Left renal pelvis (tissue), 4 donors: Measurements from ENCODE around the gene POU6F2. TPM values are rescaled to one million over a fixed set of nuclear protein-coding genes. Genes with fewer than 3 reads are reported as not detected.
A peak's percentile ranks its signal among the peaks of the same experiment; 100 is the strongest.

Experiments used
- DNase-seq, 4 donors: peaks; one replicate each; pipeline ENCODE4 v3.0.0-alpha.2; 2013; ENCODE audit warnings: low read depth in 4 of 4, low spot score in 3 of 4
- polyA plus RNA-seq, 4 donors: library from polyadenylated mRNA; unstranded; fragments of 120-200 nt; gene quantifications; one replicate each; pipeline ENCODE4 v1.2.1, GENCODE V29; 2013; ENCODE audit not compliant: insufficient read length in 4 of 4

The POU6F2 gene
- polyA plus RNA-seq, 4 donors, result 0.03 to 0.33 (median 0.15) TPM

GRCh38 chr7:39069031-39069430 lies 91.3 kb downstream of the POU6F2 start:
- DNase-seq, result no peak

GRCh38 chr7:39069896-39070881 lies 92.5 kb downstream of the POU6F2 start:
- no peak for DNase-seq

DNA sequence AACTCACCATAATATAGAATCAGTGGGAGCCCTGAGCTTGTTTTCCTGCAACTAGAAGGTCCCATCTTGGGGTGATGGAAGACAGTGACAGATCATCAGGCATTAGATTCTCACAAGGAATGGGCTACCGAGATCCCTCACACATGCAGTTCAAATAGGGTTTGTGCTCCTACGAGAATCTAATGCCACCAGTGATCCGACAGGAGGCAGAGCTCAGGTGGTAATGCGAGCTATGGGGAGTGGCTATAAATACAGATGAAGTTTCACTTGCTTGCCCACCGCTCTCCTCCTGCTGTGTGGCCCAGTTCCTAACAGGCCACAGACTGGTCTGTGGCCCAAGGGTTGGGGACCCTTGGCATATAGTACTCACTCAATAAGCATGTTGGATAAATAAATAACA lies 93.4 kb downstream of the POU6F2 start:
- DNase-seq, result no peak

DNA sequence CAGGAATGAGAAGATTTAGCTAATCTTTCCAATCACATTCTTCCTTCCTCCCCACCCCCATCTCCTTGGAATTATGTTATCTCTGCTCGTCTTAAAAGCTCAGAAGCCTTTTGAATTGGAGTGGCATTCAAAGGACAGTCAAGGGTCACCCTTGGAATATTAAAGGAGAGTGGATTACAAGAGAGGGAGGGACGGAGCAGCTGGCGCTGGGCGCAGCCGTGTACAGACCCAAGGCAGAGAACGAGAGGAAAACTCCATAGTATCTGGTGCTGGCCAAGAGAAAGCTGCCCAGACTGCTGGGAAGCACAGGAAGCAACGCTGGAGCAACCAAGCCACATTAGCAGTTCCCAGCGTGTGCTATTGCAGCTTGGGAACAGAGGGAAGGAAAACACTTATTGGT lies 95.7 kb downstream of the POU6F2 start:
- DNase-seq, result no peak

DNA sequence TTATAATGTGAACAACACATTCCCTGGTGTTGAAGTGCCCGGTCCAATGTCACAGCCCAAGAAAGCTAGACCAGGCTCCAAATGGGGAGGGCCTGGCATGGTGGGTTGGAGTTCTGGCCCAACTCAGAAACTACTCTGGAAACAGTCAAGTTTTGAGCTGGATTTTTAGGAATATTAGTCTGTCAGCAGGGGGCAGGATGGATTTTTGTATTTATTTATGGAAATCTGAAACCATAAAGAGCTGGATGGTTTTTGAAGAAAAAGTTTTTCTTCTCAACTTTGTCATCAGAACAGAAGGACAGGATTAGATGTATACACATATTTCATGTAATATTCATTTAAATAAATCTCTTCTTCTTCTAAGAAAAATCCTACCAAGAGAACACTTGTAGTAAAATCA lies 97.5 kb downstream of the POU6F2 start:
- no peak for DNase-seq

DNA sequence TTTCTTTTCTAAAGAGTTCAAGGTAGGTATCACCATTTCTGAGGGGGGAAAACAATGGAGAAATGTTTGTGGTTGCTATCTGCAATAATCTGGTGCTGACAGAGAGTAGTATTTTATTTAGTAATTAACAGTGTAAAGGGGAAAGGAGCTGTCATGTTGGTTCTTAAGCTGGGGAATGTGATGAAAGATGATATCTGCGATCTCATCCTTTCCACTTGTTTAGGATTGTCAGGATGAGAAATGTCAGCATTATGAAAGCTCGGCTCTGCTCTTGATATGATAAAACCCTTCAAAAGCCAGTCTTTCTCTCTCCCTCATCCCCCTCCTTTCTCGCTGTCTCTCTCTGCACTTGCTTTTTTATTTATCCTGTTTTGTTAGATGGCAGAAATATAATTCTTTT lies 106.1 kb downstream of the POU6F2 start:
- no peak for DNase-seq

DNA sequence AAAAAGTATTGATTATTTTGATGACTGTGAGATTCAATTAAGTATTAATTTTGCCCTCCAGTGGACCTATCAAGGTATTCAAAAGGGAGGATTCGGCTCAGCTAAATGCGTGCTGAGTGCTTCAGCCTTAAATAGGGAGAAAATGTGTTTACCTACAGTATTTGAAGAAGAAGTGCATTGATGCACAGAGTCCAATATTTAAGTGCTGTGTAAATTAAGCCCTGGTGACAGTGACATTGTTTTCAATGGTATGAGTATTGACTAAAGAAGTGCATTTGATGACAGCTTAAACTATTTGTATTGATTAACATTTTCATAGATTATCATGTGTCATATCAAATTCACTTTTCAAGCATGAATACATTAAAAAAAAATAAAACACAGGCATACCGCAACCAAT lies 106.6 kb downstream of the POU6F2 start:
- DNase-seq, result no peak

DNA sequence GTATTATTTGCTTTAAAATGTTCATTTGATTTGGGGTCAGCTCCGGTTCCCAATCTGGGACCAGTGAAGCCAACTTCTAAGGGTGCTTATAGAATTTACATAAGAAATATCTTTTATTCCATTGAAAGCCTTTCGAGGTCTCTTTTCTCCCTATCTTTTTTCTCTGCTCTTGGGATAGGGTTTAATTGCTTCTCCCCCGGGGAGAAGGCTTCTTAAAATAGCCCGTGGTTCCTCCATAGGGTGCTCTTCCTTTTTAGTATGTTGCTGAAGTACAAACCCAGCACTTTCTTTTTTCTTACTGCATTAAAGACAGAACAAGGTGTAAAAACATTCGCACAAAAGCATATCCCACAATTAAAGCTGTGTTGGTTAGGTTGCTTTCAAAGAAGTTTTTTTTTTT lies 107.5 kb downstream of the POU6F2 start:
- DNase-seq, result no peak

- peak in 3 of 4 donors; percentile 24 to 51 (median 29) for DNase-seq
Observed at GRCh38 chr7:39085590-39086049, 107.9 kb downstream of the POU6F2 start.

DNA sequence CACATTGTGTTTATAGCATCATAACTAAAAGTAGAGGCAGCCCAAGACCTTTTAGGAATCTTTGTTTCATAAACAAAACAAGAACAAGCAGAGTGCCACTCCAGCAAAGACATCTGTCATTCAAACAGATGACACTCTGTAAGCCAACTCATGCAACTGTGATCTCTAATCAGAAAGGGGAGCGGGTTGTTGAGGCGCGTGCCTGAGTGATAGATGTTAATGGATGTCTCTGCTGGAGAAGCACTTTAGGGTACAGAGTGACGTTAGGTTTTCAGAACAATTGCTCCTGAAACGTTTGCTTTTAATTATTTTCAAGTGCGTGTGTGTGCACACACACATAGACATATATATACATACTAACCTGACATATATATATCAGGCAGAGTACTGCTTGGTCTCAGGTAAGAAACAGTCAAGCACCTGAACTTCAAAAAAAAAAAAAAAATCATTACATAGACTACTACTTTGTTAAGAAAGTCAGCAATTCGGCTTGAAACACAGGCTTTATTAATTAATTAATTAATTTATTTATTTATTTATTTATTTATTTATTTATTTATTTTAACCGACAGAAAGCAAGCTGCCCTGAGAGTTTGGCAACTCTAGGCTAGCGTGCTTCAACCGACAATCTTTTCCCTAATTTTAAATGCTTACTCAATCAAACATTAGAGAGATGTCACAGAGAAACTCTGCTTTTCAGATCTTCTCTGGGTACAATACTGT lies 109.1 kb downstream of the POU6F2 start:
- DNase-seq, result no peak

- no peak for DNase-seq
Observed at GRCh38 chr7:39088730-39089593, 111.3 kb downstream of the POU6F2 start.

- no peak for DNase-seq
Observed at GRCh38 chr7:39091145-39091544, 113.4 kb downstream of the POU6F2 start.

DNA sequence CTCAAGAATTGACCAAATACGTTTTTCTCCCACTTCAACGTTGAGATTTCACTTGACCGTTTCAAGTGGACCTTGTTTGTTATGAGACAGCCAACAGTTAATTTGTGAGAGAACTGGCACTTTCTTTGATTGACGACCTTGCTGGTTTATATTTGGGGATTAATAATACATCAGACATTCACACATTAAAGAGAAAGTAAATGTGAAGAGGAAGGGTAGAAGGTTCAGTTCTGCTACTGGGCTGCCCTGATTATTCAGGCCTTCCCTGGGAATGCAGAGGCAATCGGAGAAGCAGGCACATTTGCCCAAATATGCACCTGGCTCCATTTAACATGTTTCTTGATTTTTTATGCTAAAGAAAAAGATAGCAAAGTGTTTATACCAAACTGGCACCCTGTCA lies 114.1 kb downstream of the POU6F2 start:
- no peak for DNase-seq

GRCh38 chr7:39094731-39095130 lies 117.0 kb downstream of the POU6F2 start:
- no peak for DNase-seq

DNA sequence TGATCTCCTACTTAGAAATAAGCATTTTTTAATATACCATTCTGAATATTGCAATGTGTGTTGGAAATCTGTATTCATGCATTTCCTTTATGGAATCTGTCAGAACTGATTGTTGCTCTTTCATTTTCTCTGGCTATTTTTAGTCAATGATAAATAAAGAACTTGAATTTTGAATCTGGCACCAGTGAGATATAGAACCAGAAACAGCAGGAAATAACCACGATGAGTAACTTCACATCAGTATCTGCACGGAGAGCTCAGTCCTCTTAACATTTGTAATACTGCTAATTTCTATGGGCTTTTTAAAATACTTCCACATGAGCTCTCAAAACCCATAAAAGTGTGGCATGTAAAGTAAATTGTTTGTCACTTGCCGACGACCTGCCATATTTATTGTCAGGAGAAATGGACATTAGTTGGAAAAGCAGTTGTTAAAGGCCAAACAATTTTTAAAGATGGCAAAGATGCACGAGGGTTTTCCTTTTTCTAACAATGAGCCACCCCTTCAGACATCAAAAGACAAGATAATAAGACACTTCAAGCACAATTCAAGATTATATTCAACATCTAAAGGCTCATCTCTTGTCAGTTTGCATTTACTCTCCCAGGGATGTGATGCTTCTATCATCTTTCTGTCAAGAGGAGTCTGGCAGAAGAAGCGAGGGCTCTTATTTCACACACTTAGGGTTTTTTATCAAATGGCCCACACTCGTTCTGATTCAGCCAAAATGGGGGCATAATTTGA lies 118.3 kb downstream of the POU6F2 start:
- no peak for DNase-seq

- no peak for DNase-seq
Observed at GRCh38 chr7:39098506-39098905, 120.8 kb downstream of the POU6F2 start.

DNA sequence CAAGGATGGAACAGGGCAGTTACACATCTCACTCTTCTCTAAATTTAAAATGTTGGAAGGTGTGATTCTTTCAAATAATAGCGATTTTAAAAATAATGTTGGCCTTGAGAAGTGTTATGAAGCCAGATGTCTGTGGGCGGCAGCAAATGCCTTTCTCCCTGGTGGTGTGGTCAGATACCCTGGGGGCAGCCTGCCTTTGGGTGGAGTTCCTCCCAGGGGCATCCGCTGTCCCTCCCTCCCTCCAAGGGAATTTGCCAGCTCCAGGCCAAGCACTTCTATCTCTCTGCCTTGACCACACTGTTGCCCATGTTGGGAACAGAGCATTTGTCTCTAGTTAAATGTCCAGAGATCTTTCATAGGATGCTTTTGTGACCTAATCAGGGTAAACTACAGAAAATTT lies 121.4 kb downstream of the POU6F2 start:
- no peak for DNase-seq

DNA sequence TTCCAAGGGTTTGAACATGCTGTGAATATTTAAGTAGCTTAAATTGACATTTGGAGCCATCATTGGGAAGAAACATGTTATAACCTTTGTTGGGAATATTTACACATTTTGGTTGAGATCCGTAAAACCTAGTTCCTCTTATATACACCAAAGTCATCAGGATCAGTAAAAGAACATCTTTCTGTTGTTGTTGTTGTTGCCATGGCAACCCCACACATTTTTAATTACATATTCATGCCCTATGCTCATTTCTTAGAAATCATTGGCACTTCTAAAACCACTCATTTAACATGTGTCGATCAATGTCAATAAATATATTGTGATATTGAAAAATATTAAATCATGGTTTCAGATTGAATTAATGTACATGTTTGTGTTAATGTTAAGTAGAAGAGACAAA lies 122.6 kb downstream of the POU6F2 start:
- no peak for DNase-seq

GRCh38 chr7:39102234-39102633 lies 124.5 kb downstream of the POU6F2 start:
- DNase-seq, result no peak

GRCh38 chr7:39105720-39106119 lies 128.0 kb downstream of the POU6F2 start:
- no peak for DNase-seq
